ENCODE results near the gene FXYD6.
A peak's percentile ranks its signal among the peaks of the same experiment; 100 is the strongest.
"Not testable (repeated sequence)": the region's sequence is repeated elsewhere in the genome, so short reads cannot be mapped to it uniquely, and the experiment has no call there.

Gene FXYD6, protein sequence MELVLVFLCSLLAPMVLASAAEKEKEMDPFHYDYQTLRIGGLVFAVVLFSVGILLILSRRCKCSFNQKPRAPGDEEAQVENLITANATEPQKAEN

DNA sequence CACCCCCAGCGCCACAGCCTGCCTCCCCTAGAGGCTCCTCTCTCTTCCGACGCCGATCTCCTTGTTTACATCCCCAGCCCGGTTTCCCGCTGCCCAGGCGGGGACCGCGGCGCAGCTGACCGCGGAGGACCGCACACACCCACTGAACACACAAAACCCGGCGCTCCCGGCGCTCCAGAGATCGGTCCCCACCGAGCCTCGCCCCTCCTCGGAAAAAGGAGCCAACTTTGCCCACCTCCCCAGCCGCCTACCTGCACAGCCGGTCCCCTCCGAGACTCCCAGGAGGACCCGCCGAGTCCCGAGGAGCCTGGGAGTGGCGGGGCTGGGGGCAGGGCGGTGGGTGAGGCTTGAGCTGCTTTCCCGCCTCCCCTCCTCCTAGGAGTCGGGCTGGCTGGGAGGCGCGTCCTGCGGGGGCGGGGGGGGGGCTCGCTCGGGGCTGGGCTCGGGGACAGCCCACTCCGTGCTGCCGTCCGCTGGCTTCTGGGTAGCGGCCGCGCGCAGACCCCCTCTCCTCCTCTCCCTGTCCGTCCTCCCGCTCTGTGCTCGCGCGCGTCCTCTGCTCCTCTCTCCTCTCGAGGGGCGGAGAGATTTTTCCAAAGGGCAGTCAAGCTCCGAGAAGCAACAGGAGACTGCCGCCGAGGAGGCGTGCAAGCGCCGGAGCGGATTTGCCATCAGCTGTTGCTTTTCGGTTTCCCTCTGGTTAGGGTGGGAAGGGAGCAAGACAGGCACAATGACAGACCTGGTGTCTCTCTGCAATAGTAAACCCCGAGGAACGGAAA is at the start of gene FXYD6:
FXYD6 (minus strand) TSS at position 318 of the 779 bp plus-strand sequence. CDS start 33,882 bp downstream, outside the sequence.
- Mint-ChIP-seq H3K9me3 (no peaks in the 10 kb centered on the region), H3K36me3 (ENCODE audit: low read depth) (no peaks in the 10 kb centered on the region), H3K27ac (no peak within 1 kb of the TSS), H3K27me3 (ENCODE audit: low read depth) (peaks cover 74% of the 10 kb centered on the region), H3K4me1 (ENCODE audit: low read depth) (peaks cover 20% of the 10 kb centered on the region), H3K4me3 (peak within 1 kb of the TSS; percentile 82)
- no peak for DNase-seq (ENCODE audit: low spot score)

DNA sequence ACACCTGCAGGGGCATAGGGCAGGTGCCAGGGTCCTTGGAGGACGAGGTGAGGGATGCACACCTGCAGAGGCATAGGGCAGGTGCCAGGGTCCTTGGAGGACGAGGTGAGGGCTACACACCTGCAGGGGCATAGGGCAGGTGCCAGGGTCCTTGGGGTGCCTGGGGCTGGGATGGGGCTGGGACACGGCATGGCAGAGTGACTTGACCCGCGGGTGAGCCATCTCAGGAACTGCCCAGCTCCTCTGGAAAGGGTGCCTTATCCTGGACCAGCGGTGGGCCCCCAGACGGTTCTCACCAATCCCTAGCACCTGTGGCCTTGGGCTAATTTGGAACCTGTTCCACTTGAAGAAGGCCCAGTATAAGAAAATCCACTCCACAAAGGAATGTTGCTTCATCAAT is 49.7 kb upstream of the FXYD6 start:
- H3K4me1 Mint-ChIP-seq (ENCODE audit: low read depth), result peaks cover 27% of the 10 kb centered on the region
- not testable (repeated sequence) for DNase-seq (ENCODE audit: low spot score); H3K27ac Mint-ChIP-seq; H3K4me3 Mint-ChIP-seq; H3K9me3 Mint-ChIP-seq; H3K36me3 Mint-ChIP-seq (ENCODE audit: low read depth); H3K27me3 Mint-ChIP-seq (ENCODE audit: low read depth)

DNA sequence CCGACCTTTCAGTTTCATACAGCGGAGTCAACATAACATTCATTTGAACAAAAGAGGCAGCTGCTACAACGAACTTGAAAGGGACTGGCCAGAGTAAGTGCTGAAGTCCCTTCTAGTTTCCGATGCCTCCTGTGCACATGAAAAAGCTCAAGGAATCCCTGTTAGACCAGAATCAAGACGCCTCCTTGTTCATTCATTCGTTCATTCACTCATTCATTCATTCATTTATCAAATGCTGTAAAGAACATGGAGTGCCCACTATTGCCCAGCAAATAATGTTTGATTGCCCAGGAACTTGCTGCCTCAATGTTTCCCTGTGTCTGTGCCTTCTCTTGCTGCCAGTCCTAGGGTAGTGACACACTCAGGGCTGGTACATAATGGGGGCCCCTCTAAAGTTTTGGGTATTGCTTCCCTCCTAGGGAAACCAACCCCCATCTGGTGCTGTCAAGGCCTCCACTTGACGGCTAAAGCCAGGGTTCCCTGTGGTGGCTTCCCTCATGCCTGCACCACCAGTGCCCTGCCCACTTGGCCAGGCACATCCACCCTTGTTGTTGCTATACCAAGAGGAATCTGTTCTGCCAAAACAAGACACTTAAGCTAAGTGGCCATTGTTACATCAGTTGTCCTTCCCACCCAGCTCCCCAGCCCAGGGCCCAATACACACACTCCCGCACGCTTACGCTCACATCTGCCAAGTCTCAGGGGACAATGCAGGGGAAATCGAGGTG is 48.9 kb upstream of the FXYD6 start:
- peaks cover 19% of the 10 kb centered on the region for H3K4me1 Mint-ChIP-seq (ENCODE audit: low read depth)
- no peaks in the 10 kb centered on the region for H3K36me3 Mint-ChIP-seq (ENCODE audit: low read depth)
- no peak overlapping the region for H3K27ac Mint-ChIP-seq
- DNase-seq (ENCODE audit: low spot score), result no peak
- H3K9me3 Mint-ChIP-seq, result no peaks in the 10 kb centered on the region
- H3K4me3 Mint-ChIP-seq, result no peak overlapping the region
- no peaks in the 10 kb centered on the region for H3K27me3 Mint-ChIP-seq (ENCODE audit: low read depth)

DNA sequence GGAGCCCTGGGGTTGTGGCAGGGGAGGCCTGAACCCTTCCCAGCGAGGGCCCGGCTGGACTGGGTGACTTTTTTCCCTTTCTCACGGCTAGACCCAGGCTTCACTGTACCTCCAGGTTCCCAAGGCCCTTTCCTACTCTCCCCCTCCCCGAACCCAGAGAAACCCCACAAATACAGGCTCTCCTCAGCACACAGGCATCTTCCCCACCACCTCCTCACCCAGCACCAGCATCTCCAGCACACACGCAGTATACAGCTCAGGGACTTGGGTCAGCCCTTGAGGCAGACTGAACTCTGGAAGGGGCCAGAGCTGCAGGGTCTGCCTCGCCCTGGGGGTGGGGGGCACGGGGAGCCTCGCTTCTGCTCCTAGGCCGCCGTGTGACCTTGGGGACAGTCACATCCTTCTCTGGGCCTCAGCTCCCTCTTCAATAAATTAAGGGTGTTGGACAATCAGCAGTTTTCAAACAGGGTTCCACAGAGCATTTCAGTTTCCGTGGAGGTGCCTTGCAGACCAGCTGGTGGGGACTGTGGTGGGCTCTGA is 48.2 kb upstream of the FXYD6 start:
- no peaks in the 10 kb centered on the region for H3K36me3 Mint-ChIP-seq (ENCODE audit: low read depth)
- no peaks in the 10 kb centered on the region for H3K27me3 Mint-ChIP-seq (ENCODE audit: low read depth)
- H3K27ac Mint-ChIP-seq, result no peak overlapping the region
- peaks cover 15% of the 10 kb centered on the region for H3K4me1 Mint-ChIP-seq (ENCODE audit: low read depth)
- no peak for DNase-seq (ENCODE audit: low spot score)
- H3K4me3 Mint-ChIP-seq, result no peak overlapping the region
- H3K9me3 Mint-ChIP-seq, result no peaks in the 10 kb centered on the region

DNA sequence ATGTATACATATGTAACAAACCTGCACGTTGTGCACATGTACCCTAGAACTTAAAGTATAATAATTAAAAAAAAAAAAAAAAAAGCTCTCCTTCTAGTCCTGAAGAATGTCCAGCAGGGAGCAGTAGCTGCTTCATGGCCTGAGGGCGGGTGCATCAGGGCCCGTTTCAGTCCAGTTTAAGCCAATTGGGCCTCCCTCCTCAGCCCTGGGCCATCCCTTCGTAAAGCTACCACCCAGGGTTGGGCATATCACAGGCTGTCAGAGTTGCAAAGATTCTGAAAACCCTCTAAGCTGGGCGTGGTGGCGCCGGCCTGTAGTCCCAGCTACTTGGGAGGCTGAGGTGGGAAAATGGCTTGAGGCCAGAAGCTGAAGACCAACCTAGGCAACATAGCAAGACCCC is 47.3 kb upstream of the FXYD6 start:
- no peak for DNase-seq (ENCODE audit: low spot score)
- Mint-ChIP-seq H3K4me1 (ENCODE audit: low read depth) (peaks cover 16% of the 10 kb centered on the region), H3K36me3 (ENCODE audit: low read depth) (no peaks in the 10 kb centered on the region), H3K4me3 (no peak overlapping the region), H3K27me3 (ENCODE audit: low read depth) (no peaks in the 10 kb centered on the region), H3K9me3 (no peaks in the 10 kb centered on the region), H3K27ac (no peak overlapping the region)

DNA sequence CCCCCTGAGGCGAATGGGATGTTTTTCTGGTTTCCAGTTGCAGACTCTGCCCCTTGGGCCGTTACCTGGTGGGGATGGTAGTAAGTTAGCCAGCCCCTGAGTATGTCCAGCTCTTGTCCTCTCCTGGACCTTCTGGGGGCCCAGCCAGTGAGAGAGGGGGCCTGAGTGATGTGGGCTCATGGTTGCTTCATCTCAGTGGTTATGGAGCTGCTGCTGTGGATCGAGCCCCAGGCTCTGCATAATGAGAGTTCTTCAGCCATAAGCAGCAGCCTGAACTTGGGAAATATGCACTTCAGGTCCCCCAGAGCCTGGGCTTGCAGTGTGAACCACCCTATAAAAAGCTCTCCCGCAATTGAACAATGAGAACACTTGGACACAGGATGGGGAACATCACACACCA is 46.8 kb upstream of the FXYD6 start:
- Mint-ChIP-seq H3K4me1 (ENCODE audit: low read depth) (peaks cover 11% of the 10 kb centered on the region), H3K4me3 (no peak overlapping the region), H3K27me3 (ENCODE audit: low read depth) (no peaks in the 10 kb centered on the region), H3K36me3 (ENCODE audit: low read depth) (no peaks in the 10 kb centered on the region), H3K27ac (no peak overlapping the region), H3K9me3 (no peaks in the 10 kb centered on the region)
- DNase-seq (ENCODE audit: low spot score), result no peak

DNA sequence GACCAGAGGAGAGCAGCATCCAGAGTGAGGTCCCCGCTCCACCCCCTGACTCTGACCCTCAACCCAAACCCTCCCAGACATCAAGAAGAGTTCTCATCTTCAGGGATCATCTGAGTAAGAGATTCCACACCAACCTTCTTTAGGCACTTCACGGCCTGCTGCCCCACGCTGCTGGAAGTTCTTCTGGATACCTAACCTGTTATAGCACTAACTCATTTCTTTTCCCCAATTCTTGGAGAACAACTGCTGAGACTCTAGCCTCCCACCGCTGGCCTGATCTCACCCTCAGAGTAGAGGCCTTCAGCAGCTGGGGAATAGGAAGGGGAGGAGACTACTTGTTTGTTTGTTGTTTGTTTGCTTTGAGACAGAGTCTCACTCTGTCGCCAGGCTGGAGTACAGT is 45.4 kb upstream of the FXYD6 start:
- Mint-ChIP-seq H3K27ac (no peak overlapping the region), H3K4me1 (ENCODE audit: low read depth) (peaks cover 6% of the 10 kb centered on the region), H3K4me3 (no peak overlapping the region), H3K36me3 (ENCODE audit: low read depth) (no peaks in the 10 kb centered on the region), H3K27me3 (ENCODE audit: low read depth) (no peaks in the 10 kb centered on the region), H3K9me3 (no peaks in the 10 kb centered on the region)
- DNase-seq (ENCODE audit: low spot score), result no peak

DNA sequence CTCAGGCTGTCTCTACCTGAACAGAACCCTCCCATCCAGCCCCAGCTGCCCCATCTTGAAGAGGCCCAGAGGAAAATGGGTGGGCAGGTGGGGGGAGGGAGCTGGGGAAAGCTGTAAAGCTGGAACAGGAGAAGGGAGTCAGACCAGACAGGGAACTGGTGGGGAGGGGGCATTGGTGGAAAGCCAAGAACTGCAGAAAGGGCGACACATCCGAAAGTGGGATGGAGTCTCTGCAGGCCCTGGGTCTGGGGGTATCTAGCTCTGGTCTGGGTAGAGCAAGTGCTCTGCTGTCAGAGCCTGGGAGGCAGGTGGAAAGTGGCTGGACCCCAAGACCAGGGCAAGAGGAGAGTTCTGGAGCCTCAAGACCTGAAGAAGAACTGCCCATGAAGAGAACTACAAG is 45.0 kb upstream of the FXYD6 start:
- peaks cover 6% of the 10 kb centered on the region for H3K4me1 Mint-ChIP-seq (ENCODE audit: low read depth)
- H3K36me3 Mint-ChIP-seq (ENCODE audit: low read depth), result no peaks in the 10 kb centered on the region
- no peak overlapping the region for H3K27ac Mint-ChIP-seq
- no peak overlapping the region for H3K4me3 Mint-ChIP-seq
- H3K9me3 Mint-ChIP-seq, result no peaks in the 10 kb centered on the region
- H3K27me3 Mint-ChIP-seq (ENCODE audit: low read depth), result no peaks in the 10 kb centered on the region
- no peak for DNase-seq (ENCODE audit: low spot score)

DNA sequence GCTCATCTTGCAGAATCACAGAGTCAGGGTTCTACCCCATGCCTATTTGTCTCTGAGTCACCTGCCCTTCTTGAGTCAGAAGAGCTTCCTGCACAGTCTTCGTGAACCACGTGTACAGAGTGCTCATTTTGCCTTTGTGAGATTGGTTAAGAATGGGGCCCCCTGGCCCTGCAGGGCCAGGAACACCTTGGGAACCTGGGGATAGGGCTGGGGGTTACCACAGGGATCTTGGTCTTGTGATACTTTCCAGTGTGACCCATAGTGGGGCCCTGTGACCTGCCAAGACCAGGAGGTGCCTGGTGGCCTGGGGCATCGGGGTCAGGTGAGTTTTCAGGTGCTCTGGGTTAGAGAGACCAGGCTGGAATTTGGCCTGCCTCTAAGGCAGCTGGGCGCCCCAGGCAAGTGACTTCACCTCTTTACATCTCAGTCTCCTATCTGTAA is 43.3 kb upstream of the FXYD6 start:
- peak; percentile 29 for DNase-seq (ENCODE audit: low spot score)
- no peaks in the 10 kb centered on the region for H3K27me3 Mint-ChIP-seq (ENCODE audit: low read depth)
- peaks cover 6% of the 10 kb centered on the region for H3K4me1 Mint-ChIP-seq (ENCODE audit: low read depth)
- H3K27ac Mint-ChIP-seq, result no peak overlapping the region
- no peaks in the 10 kb centered on the region for H3K36me3 Mint-ChIP-seq (ENCODE audit: low read depth)
- no peak overlapping the region for H3K4me3 Mint-ChIP-seq
- H3K9me3 Mint-ChIP-seq, result no peaks in the 10 kb centered on the region

DNA sequence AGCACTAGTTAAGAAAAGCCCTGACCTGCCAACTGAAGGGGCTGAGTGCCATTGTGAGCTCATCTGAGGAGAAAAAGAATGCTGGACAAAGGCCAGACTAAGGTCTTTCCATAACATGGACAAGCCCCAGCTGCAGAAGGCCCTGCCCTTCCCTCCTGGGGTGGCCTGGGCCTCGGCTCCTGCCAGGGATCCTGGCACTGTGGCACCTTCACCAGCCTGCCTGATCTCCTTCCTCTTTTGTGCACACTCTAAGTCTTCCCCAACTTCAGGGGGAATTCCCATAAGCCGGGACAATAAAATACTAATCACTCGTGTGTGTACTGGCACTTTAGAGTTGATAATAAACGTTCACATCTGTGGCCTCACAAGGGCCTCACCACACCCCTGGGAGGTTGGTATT is 42.9 kb upstream of the FXYD6 start:
- Mint-ChIP-seq H3K4me1 (ENCODE audit: low read depth) (peaks cover 6% of the 10 kb centered on the region), H3K36me3 (ENCODE audit: low read depth) (no peaks in the 10 kb centered on the region), H3K4me3 (no peak overlapping the region), H3K27me3 (ENCODE audit: low read depth) (no peaks in the 10 kb centered on the region), H3K9me3 (no peaks in the 10 kb centered on the region), H3K27ac (no peak overlapping the region)
- no peak for DNase-seq (ENCODE audit: low spot score)

DNA sequence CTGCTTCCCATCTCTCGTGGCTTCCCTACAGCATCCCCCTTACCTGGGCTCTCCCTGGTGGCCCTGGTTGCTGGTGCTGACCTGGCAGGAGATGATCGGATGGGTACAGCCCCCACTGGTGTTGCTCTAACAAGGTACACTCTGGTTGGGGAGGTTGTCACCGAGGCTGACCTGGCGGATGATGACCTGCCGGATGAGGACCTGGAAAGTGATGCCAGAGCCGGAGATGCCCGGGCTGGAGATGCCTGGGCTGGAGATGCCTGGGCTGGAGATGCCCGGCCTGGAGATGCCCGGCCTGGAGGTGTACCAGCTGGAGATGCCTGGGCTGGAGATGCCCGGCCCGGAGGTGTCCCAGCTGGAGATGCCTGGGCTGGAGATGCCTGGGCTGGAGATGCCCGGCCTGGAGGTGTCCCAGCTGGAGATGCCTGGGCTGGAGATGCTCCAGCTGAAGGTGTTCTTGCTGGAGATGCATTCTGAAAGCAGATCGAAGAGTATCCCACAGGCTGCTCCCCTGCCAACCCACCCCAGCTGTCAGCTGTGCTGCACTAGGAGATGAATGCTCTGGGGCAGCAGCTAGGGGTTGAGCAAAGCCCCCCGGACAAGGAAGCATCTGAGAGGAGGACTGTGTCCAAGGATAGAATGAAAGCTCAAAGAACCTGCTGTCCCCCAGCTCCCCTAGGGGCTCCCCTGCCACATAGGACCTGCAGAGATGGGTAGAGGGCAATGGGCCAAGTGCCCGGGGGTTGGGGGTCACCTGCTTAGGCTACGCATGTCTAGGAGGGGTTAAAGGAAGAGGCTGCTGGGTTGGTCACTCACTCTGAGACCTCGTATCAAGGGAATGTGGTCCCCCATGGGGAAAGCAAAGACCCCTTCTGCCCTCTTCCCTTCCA is 42.2 kb upstream of the FXYD6 start:
- peaks cover 6% of the 10 kb centered on the region for H3K4me1 Mint-ChIP-seq (ENCODE audit: low read depth)
- H3K27ac Mint-ChIP-seq, result no peak overlapping the region
- DNase-seq (ENCODE audit: low spot score), result no peak
- no peaks in the 10 kb centered on the region for H3K9me3 Mint-ChIP-seq
- no peaks in the 10 kb centered on the region for H3K36me3 Mint-ChIP-seq (ENCODE audit: low read depth)
- H3K27me3 Mint-ChIP-seq (ENCODE audit: low read depth), result no peaks in the 10 kb centered on the region
- no peak overlapping the region for H3K4me3 Mint-ChIP-seq

DNA sequence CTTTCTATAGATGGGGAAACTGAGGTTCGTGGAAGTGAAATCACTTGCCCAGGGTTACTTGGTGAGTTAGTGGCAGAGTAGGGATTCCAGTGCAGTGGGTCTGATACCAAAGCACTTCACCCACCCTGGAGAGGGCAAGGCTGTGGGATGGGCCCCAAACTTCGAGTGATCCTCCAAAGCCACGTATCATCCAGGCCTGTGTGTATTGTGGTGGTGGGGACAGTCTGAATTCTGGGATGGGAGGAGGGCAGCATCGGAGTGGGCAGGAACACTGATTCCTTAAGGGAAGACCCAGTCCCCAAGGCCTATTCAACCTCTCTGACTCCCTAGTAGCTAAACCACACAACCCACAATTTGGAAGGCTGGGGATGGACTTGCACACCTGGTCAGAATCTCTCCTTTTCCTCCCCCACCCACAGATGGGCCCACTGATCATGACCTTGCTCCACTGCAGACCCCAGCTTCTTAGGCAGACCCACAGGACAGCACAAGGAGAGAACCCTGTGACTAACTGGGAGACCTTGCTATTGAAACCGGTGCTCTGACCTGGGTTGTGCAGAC is 41.2 kb upstream of the FXYD6 start:
- Mint-ChIP-seq H3K4me1 (ENCODE audit: low read depth) (peaks cover 8% of the 10 kb centered on the region), H3K27me3 (ENCODE audit: low read depth) (no peaks in the 10 kb centered on the region), H3K27ac (no peak overlapping the region), H3K36me3 (ENCODE audit: low read depth) (no peaks in the 10 kb centered on the region), H3K9me3 (no peaks in the 10 kb centered on the region), H3K4me3 (no peak overlapping the region)
- DNase-seq (ENCODE audit: low spot score), result no peak

DNA sequence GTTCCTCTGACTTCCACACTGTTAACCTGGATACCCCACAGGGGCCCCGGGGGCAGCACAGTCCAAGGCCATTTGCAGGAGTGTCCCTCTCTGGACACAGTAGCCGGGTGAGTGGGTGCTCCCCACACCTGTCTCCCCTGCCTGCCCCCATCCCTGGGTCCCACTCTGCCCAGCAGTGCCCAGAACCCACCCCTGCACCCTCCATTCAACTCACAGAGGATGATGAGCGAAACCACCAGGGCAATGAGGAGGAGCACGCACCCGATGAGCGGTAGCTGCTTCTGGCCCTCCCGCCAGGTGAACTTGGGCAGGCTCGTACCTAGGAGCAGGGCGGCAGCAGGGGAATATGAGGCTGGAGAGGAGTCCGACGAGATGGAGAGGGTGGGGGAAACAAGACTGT is 40.5 kb upstream of the FXYD6 start:
- Mint-ChIP-seq H3K4me1 (ENCODE audit: low read depth) (peaks cover 8% of the 10 kb centered on the region), H3K4me3 (no peak overlapping the region), H3K27me3 (ENCODE audit: low read depth) (no peaks in the 10 kb centered on the region), H3K9me3 (no peaks in the 10 kb centered on the region), H3K27ac (no peak overlapping the region), H3K36me3 (ENCODE audit: low read depth) (no peaks in the 10 kb centered on the region)
- DNase-seq (ENCODE audit: low spot score), result no peak
